NCI-H1105 (cell line): ENCODE results near the gene PLEKHA5.
"Not testable (repeated sequence)": the region's sequence is repeated elsewhere in the genome, so short reads cannot be mapped to it uniquely, and the experiment has no call there.

ENCODE experiments used
- DNase-seq: peaks from one replicate; lab custom pipeline; 2025; lab: John Stamatoyannopoulos, UW

PLEKHA5 gene

GRCh38 chr12:19350850-19351249 lies 221.3 kb downstream of the PLEKHA5 start:
- not testable (repeated sequence) for DNase-seq

- DNase-seq, result no peak
Observed at GRCh38 chr12:19351346-19351745, 221.8 kb downstream of the PLEKHA5 start.

GRCh38 chr12:19369691-19370148 lies 240.2 kb downstream of the PLEKHA5 start:
- DNase-seq, result peak; percentile 12

GRCh38 chr12:19373586-19373985 lies 244.1 kb downstream of the PLEKHA5 start:
- no peak for DNase-seq

- no peak for DNase-seq
Observed at GRCh38 chr12:19375888-19376287, 246.4 kb downstream of the PLEKHA5 start.

GRCh38 chr12:19376691-19377090 lies 247.2 kb downstream of the PLEKHA5 start:
- no peak for DNase-seq

GRCh38 chr12:19382111-19382526 lies 252.6 kb downstream of the PLEKHA5 start:
- no peak for DNase-seq

- no peak for DNase-seq
Observed at GRCh38 chr12:19382563-19382962, 253.0 kb downstream of the PLEKHA5 start.

GRCh38 chr12:19387161-19387560 lies 257.6 kb downstream of the PLEKHA5 start:
- no peak for DNase-seq

GRCh38 chr12:19388131-19388549 lies 258.6 kb downstream of the PLEKHA5 start:
- DNase-seq, result no peak

GRCh38 chr12:19390051-19390598 lies 260.6 kb downstream of the PLEKHA5 start:
- DNase-seq, result no peak

GRCh38 chr12:19392644-19393043 lies 263.1 kb downstream of the PLEKHA5 start:
- DNase-seq, result not testable (repeated sequence)

GRCh38 chr12:19394385-19394784 lies 264.9 kb downstream of the PLEKHA5 start:
- no peak for DNase-seq

- DNase-seq, result no peak
Observed at GRCh38 chr12:19397534-19397933, 268.0 kb downstream of the PLEKHA5 start.

GRCh38 chr12:19398376-19399363 lies 269.1 kb downstream of the PLEKHA5 start:
- no peak for DNase-seq

GRCh38 chr12:19400649-19401285 lies 271.2 kb downstream of the PLEKHA5 start:
- DNase-seq, result not testable (repeated sequence)

- no peak for DNase-seq
Observed at GRCh38 chr12:19402211-19402610, 272.7 kb downstream of the PLEKHA5 start.

GRCh38 chr12:19402743-19403431 lies 273.4 kb downstream of the PLEKHA5 start:
- DNase-seq, result no peak

- no peak for DNase-seq
Observed at GRCh38 chr12:19404242-19404880, 274.8 kb downstream of the PLEKHA5 start.

GRCh38 chr12:19409376-19409775 lies 279.8 kb downstream of the PLEKHA5 start:
- DNase-seq, result no peak

GRCh38 chr12:19410211-19410610 lies 280.7 kb downstream of the PLEKHA5 start:
- DNase-seq, result no peak
